Stimulated activated CD4-positive, alpha-beta T cell treated with anti-CD3 and anti-CD28 coated beads, Interleukin-12 subunit alpha, Interleukin-12 subunit beta, amount 100 ng/mL, for 48 hours (primary cell): ENCODE data around the gene ITGA3.
A peak's percentile ranks its signal among the peaks of the same experiment; 100 is the strongest.

ENCODE experiments used
- DNase-seq, 3 donors: peaks; one replicate each; pipeline ENCODE4 v3.0.0-alpha.2; 2020; ENCODE audit warnings: low read depth in 2 of 3, low spot score in 1 of 3

Gene ITGA3

GRCh38 chr17:50066995-50067394 lies 11.1 kb downstream of the ITGA3 start:
- no peak for DNase-seq

DNA sequence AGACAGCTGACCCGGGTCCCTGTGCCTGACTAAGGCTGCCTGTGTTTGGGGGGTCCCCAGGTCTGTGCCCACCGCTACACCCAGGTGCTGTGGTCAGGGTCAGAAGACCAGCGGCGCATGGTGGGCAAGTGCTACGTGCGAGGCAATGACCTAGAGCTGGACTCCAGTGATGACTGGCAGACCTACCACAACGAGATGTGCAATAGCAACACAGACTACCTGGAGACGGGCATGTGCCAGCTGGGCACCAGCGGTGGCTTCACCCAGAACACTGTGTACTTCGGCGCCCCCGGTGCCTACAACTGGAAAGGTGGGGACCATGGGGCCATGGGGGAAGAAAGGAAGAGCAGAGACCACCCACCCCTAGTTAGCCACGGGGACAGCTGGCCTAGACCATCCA lies 12.1 kb downstream of the ITGA3 start:
- DNase-seq, result no peak

DNA sequence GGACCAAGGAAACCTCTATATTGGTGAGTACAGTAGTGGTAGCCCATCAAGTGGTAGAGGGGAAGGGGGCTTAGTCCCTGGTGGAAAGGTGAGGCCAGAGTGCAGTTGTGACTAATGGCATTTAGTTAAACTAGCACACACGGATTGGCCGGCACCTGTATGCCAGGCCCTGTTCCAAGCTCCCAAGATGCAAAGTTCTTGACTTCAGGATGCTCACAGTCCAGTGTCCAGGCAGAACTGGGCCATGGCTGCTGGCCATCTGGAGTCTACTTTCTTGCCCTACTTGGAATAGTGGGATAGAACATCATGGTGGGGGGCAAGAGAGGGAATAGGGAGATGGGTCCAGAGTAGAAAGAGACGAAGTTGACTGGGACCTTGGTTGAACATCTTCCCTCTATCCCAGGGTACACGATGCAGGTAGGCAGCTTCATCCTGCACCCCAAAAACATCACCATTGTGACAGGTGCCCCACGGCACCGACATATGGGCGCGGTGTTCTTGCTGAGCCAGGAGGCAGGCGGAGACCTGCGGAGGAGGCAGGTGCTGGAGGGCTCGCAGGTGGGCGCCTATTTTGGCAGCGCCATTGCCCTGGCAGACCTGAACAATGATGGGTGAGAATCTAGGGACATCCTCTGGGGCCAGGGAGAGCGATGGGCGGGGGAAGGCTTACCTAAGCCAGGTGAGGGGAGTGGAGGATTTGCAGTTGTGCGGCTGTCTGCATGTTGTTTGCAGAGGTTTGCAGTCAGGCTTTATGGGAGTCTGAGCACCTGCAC lies 15.2 kb downstream of the ITGA3 start:
- no peak for DNase-seq

GRCh38 chr17:50071692-50072091 lies 15.8 kb downstream of the ITGA3 start:
- DNase-seq, result no peak

DNA sequence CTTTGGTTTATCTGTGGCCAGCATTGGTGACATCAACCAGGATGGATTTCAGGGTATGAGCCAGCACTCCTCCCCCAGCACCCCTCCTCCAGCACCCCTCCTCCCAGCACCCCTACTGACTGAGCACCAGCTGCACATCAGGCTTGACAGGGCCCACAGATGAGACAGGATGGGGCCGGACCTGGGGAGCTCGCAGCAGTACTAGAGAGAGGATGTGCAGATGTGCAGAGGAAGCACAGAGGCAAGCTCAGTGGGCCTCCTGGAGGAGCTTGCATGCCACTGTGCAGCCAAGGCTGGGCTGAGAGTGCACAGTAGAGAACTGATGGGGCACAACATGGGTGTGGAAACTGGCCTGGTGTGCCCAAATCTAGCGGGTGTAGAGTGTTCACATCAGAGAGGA lies 16.2 kb downstream of the ITGA3 start:
- no peak for DNase-seq

DNA sequence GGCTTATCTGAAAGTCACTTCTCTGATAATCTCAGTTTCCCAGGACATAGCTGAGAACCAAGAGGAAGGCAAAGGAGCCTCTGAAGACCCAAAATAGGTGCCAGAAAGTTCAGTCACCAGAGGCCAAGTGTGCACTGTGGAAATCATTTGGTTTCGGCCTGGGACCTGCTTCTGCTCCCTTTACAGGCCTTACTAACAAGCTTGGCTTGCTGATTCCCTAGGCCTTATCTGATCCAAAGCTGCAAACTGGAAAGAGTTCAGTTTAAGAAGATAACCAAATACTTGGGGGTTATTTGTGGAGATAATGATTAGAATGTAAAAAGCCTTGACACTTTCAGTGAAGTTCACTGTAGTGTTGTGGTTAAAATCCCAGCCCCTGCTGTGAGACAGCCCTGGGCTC lies 17.0 kb downstream of the ITGA3 start:
- no peak for DNase-seq

GRCh38 chr17:50074227-50074626 lies 18.3 kb downstream of the ITGA3 start:
- no peak for DNase-seq

- no peak for DNase-seq
Measured at GRCh38 chr17:50075446-50076032, 19.6 kb downstream of the ITGA3 start.

- no peak for DNase-seq
Measured at GRCh38 chr17:50076221-50076590, 20.3 kb downstream of the ITGA3 start.

DNA sequence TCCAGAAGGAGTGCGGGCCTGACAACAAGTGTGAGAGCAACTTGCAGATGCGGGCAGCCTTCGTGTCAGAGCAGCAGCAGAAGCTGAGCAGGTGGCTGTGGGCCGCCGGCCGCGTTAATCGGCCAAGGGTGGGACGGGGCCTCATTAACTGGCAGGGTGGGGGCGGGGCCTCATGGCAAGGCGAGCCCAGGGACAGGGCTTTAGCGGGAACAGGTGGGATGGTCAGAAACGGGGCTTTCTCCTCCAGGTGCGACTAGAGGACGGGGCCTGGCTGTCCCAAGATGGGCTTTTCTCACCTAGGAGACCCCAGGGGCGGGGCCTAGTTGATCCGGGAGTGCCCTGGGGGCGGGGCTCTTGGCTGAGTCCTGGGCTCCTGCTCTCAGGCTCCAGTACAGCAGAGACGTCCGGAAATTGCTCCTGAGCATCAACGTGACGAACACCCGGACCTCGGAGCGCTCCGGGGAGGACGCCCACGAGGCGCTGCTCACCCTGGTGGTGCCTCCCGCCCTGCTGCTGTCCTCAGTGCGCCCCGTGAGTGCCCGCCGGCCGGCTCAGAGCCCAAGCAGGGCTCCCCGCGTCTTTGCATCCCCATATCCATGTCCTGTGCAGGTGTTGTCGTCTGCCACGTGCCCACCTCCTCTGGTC lies 20.8 kb downstream of the ITGA3 start:
- no peak for DNase-seq

DNA sequence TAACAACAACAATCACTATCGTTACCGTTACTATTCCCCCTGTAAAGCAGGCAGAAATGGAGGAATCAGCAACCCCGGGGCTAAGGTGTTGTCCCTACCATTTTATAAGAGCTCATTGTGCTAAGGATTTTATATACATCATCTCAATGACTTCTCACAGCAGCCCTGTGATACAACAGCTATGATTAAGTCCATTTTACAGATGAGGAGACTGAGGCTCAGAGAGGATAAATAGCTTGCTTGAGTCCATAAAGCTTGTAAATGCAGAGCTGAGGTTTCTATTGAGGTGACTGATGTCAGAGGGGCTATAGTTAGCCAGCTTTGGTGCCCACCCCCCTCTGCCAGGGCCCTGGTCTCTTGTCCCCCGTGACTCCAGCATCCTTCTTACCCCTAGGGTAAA lies 22.5 kb downstream of the ITGA3 start:
- no peak for DNase-seq

DNA sequence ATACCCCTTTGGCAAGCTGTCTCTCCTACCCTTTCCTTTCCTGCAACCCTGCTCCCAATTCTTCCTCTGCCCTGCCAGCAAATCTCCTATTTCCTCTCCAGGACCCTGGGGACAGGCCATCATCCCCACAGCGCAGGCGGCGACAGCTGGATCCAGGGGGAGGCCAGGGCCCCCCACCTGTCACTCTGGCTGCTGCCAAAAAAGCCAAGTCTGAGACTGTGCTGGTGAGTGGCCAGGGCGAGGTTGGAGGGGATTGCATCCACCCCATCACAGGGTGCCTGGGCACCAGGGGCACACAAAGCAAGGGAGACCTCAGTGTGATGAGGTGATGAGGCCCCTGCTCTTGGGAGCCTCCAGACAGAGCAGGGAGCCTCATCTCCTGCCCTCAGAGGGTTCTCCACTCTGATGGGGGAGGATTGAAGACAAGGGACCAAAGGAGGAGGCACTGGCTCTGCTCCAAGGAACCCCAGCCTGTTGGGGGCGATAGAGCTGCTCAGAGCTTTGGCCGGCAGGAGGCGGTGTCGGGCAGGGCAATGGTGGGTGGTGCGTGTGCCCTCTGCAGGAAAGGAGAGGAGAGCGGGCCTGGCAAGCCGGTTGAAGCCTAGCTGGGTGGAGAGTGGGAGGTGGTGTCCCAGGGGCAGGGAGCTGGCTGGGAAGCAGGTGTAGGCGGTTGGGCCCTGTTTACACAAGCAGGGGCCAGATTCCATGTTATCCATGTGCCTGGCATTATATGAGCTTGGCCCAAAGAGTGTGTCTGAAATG lies 23.6 kb downstream of the ITGA3 start:
- peak in 1 of 3 donors; percentile 25 for DNase-seq

DNA sequence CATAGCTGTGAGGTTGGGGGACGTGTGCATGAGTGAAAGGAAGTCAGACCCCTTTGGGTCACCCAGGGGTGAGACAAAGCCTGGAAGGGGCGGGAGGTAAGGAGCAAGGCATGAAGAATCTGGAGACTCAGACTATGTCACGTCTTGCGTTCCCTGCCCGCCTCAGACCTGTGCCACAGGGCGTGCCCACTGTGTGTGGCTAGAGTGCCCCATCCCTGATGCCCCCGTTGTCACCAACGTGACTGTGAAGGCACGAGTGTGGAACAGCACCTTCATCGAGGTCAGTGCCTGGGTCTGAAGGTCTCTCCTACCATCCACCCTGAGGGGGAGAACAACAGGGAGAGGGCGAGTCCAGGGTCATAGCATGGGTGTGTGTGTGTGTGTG lies 24.2 kb downstream of the ITGA3 start:
- no peak for DNase-seq

DNA sequence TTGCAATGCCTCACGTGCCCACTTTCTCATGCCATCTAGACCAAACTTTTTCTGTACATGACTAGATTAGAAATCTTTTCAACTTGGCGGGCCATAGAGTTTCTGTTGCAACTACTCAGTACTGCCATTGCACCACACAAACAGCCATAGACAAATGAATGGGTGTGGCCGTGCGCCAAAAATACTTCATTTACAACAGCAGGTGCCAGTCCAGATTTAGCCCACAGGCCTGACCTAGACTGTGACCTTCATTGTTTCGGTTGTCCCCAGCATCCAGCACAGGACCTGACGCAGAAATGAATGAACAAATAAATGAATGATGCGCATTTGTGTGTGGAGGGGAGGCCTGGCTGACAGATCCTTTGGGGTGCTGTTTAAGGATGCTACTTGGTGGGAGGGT lies 24.9 kb downstream of the ITGA3 start:
- DNase-seq, result no peak

DNA sequence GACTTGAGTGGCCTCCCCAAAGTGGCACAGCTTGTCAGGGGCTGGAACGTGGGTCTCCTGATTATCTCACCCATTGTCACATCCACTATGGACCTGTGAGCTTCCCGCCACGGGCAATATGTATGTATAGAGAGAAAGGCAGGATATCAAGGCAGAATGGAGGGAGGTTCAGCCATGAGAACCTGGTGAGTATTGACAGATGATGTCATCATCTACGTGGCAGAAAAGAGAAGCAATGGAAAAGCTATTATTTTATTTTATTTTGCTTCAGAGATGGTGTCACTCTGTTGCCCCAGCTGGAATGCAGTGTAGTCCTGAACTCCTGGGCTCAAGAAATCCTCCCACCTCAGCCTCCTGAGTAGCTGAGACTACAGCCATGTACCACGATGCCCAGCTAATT lies 25.8 kb downstream of the ITGA3 start:
- DNase-seq, result no peak

- peak; percentile 63 to 82 (median 65) for DNase-seq
Measured at GRCh38 chr17:50087246-50087911, 31.5 kb downstream of the ITGA3 start.

GRCh38 chr17:50087912-50088405 lies 32.0 kb downstream of the ITGA3 start:
- DNase-seq, result no peak

GRCh38 chr17:50088952-50089825 lies 33.3 kb downstream of the ITGA3 start:
- DNase-seq, result no peak

DNA sequence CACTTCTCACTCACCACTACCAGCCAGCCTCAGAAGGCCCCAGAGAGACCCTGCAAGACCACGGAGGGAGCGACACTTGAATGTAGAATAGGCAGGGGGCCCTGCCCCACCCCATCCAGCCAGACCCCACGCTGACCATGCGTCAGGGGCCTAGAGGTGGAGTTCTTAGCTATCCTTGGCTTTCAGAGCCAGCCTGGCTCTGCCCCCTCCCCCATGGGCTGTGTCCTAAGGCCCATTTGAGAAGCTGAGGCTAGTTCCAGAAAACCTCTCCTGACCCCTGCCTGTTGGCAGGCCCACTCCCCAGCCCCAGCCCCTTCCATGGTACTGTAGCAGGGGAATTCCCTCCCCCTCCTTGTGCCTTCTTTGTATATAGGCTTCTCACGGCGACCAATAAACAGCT lies 34.2 kb downstream of the ITGA3 start:
- DNase-seq, result no peak
